Parathyroid adenoma (tissue), 2 donors: ENCODE data around the gene ALDH1L1.

Source experiments
- H2AFZ ChIP-seq: fragments of 300-600 bp; sonication (generic); one replicate; pipeline ENCODE4 v1.7.0; 2017; ENCODE audit warnings: antibody characterized with exemption, mild to moderate bottlenecking
- H3K27ac ChIP-seq: fragments of 300-600 bp; sonication (generic); one replicate; pipeline ENCODE4 v1.7.0; 2017
- H3K27me3 ChIP-seq: fragments of 300-600 bp; sonication (generic); one replicate; pipeline ENCODE4 v1.7.0; 2017; ENCODE audit warnings: low read length; ENCODE audit not compliant: control insufficient read depth, insufficient read depth
- H3K36me3 ChIP-seq: fragments of 300-600 bp; sonication (generic); one replicate; pipeline ENCODE4 v1.7.0; 2017; ENCODE audit warnings: low read length; ENCODE audit not compliant: control insufficient read depth, insufficient read depth
- H3K4me1 ChIP-seq: fragments of 300-600 bp; sonication (generic); one replicate; pipeline ENCODE4 v1.7.0; 2017; ENCODE audit warnings: control low read depth
- H3K4me2 ChIP-seq: fragments of 300-600 bp; sonication (generic); one replicate; pipeline ENCODE4 v1.7.0; 2017; ENCODE audit warnings: low read length
- H3K4me3 ChIP-seq: fragments of 300-600 bp; sonication (generic); one replicate; pipeline ENCODE4 v1.7.0; 2017; ENCODE audit warnings: low read depth, low read length
- H3K79me2 ChIP-seq: fragments of 300-600 bp; sonication (generic); one replicate; pipeline ENCODE4 v1.7.0; 2017; ENCODE audit warnings: control low read depth
- H3K9ac ChIP-seq: fragments of 300-600 bp; sonication (generic); one replicate; pipeline ENCODE4 v1.7.0; 2017; ENCODE audit warnings: mild to moderate bottlenecking
- H3K9me3 ChIP-seq: fragments of 300-600 bp; sonication (generic); one replicate; pipeline ENCODE4 v1.7.0; 2017; ENCODE audit warnings: low read length; ENCODE audit not compliant: control insufficient read depth
- TF ChIP-seq, protein P1 (sequence below): fragments of 300-600 bp; sonication (generic); IDR thresholded peaks from one replicate; pipeline ENCODE4 v1.7.0; 2017; ENCODE audit warnings: antibody characterized with exemption, mild to moderate bottlenecking
- donor health status: primary hyperparathyroidism.

Gene ALDH1L1

DNA sequence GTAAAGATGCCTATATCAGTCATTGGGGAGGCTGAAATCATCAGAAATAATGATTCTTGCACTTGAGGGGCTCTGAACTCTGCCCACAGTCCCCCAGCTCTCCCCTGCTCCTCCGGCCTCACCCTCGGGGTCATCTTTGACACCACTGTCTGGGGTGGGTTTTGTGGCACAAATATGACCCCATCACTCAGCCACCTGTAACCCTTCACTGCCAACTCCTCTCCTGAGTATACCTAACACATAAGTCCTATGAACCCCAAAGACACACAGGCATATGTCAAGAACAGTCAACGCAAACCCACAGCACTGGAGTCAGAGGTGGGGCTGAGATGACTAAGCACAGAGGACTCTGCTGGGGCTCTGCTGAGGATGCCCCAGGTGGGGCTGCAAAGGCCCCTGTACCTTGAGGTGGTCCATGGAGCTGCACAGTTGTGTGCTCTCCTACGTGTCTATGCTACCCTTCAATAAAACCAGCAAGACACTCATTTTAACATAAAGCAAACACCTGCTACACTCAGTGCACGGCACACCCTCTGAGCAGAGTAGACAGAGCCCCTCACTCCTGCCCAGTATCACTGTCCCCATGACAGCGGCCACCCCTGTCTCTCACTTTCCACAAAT, 126.3 kb downstream of the ALDH1L1 start:
- H3K9me3 ChIP-seq: no peaks in the 10 kb centered on the region
- H3K36me3 ChIP-seq: no peaks in the 10 kb centered on the region
- no peaks in the 10 kb centered on the region for H3K79me2 ChIP-seq
- H3K27me3 ChIP-seq: no peaks in the 10 kb centered on the region
- H3K27ac ChIP-seq: no peak overlapping the region
- H3K9ac ChIP-seq: no peak overlapping the region
- TF ChIP-seq, protein P1, sequence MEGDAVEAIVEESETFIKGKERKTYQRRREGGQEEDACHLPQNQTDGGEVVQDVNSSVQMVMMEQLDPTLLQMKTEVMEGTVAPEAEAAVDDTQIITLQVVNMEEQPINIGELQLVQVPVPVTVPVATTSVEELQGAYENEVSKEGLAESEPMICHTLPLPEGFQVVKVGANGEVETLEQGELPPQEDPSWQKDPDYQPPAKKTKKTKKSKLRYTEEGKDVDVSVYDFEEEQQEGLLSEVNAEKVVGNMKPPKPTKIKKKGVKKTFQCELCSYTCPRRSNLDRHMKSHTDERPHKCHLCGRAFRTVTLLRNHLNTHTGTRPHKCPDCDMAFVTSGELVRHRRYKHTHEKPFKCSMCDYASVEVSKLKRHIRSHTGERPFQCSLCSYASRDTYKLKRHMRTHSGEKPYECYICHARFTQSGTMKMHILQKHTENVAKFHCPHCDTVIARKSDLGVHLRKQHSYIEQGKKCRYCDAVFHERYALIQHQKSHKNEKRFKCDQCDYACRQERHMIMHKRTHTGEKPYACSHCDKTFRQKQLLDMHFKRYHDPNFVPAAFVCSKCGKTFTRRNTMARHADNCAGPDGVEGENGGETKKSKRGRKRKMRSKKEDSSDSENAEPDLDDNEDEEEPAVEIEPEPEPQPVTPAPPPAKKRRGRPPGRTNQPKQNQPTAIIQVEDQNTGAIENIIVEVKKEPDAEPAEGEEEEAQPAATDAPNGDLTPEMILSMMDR: no peak
- H3K4me2 ChIP-seq: no peak overlapping the region
- H3K4me1 ChIP-seq: no peaks in the 10 kb centered on the region
- no peak overlapping the region for H3K4me3 ChIP-seq
- H2AFZ ChIP-seq: no peak overlapping the region
